GM21786 (cell line): ENCODE data around the gene MAPK1IP1L.
"Not testable (repeated sequence)": the region's sequence is repeated elsewhere in the genome, so short reads cannot be mapped to it uniquely, and the experiment has no call there.

Source experiments
- ATAC-seq: cut with Tn5 transposase; IDR thresholded peaks from one replicate; pipeline ENCODE4 v1.9.1; 2021; ENCODE audit not compliant: unreplicated experiment

MAPK1IP1L gene

GRCh38 chr14:55053500-55053899, 2.1 kb downstream of the MAPK1IP1L start:
- no peak for ATAC-seq

DNA sequence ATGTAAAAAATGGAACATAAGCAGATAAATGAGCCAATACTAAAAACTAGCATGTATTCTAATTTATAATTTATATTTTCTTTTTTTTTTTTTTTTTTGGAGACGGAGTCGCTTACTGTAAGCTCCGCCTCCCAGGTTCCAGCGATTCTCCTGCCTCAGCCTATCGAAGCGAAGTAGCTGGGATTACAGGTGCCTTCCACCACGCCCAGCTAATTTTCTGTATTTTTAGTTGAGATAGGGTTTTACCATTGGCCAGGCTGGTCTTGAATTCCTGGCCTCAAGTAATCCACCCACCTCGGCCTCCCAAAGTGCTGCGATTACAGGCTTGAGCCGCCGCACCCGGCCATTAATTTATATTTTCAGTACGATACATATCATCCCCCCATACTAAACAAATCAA, 2.7 kb downstream of the MAPK1IP1L start:
- no peak for ATAC-seq

- no peak for ATAC-seq
These were observed 6.5 kb downstream of the MAPK1IP1L start for GRCh38 chr14:55057919-55058318.

GRCh38 chr14:55059333-55059732, 7.9 kb downstream of the MAPK1IP1L start:
- no peak for ATAC-seq

DNA sequence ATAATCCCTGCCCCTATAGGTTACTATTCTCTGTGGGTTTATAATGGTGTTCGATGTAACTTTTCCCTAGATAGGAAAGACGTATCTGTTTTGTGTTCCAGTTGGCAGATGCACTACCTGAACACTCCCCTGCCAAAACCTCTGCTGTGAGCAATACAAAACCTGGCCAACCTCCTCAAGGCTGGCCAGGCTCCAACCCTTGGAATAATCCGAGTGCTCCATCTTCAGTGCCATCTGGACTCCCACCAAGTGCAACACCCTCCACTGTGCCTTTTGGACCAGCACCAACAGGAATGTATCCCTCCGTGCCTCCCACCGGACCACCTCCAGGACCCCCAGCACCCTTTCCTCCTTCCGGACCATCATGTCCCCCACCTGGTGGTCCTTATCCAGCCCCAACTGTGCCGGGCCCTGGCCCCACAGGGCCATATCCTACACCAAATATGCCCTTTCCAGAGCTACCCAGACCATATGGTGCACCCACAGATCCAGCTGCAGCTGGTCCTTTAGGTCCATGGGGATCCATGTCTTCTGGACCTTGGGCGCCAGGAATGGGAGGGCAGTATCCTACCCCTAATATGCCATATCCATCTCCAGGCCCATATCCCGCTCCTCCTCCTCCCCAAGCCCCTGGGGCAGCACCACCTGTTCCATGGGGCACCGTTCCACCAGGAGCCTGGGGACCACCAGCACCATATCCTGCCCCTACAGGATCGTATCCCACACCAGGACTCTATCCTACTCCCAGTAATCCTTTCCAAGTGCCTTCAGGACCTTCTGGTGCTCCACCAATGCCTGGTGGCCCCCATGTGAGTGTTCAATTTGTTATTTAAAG, 11.3 kb downstream of the MAPK1IP1L start:
- no peak for ATAC-seq

DNA sequence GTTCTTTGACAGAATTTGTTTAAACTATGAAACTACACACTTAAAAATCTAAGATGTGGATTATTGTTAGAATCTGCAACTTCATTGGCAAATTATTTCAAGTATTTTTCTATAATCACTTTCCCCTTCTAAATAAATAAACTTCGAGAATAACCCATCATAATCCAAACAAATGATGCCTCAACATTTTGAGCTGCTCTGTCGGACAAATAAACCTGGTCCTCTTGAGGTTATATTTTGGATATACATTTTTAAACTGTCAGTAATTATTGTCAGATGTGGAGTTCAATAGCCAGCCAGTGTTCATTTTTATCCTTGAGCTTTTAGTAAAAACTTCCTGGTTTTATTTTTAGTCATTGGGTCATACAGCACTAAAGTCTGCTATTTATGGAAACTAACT, 13.4 kb downstream of the MAPK1IP1L start:
- not testable (repeated sequence) for ATAC-seq

DNA sequence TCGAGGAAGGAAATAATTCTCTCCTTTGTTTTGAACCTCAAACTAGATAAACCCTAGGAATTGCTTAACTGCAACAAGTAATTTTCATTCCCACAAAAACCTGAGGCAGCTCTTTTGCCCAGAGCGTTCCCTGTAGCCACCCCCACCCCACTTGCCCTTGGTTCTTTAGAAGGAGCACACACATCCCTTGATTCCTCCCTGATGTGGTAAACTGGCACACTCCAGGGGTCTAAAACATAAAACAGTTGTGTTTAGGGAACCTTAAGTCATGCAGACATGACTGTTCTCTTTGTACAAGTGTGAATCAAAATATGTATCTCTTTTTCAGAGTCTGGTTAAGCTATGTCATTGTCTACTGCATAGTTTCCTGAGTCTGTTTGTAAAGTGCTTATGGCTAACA, 14.0 kb downstream of the MAPK1IP1L start:
- no peak for ATAC-seq

GRCh38 chr14:55066223-55066622, 14.8 kb downstream of the MAPK1IP1L start:
- ATAC-seq = no peak

DNA sequence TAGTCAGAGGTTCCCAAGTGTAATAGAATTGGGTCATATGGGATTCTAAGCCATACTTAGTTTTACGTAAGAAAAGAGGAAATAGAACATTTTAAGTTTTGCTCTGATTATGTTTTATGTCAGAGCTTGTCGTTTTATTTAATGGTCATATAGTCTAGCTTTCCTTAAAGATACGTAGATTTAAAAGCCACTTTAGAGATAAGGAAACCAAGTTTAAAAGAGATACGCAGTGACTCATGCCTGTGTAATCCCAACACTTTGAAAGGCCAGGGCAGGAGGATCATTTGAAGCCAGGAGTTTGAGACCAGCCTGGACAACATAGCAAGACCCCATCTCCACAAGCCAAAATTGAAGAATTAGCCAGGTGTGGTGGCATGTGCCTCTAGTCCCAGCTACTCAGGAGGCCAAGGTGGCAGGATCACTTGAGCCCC, 19.5 kb downstream of the MAPK1IP1L start:
- no peak for ATAC-seq

DNA sequence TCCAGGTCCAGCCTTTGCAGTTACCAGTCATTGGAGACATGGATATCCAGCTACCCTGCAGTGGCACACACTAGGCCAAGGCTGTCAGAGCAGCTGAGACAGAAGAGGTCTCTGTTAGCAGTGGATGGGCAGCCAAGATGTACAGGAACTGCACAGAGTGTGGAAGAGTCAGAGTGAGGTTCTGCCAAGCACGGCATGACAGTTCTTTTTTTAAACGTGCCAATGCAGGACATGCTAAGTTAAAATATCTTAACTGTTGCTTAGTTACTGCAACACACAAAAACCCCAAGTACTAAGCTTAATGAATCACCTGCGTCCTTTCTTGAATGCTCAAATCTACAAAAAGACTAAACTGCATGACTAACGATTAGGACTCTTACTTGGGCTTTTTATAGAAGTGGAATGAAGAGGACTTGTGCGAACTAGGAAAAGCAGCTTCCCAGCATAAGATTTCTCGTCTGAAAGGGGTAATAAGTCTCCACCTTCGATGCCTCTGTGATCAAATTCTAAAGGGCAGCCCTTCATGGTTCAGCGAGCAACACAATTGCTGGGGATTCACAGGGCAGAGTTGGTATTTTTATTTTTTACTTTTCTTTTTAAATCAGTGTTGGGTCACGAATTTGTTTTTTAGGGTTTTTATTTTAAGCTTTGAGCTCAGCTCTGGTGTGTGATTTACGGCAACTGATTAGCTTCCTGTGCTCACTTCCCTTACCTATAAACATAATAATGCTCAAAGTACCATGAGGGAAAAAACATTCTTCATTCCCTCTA, 20.6 kb downstream of the MAPK1IP1L start:
- ATAC-seq = peak; percentile 52

DNA sequence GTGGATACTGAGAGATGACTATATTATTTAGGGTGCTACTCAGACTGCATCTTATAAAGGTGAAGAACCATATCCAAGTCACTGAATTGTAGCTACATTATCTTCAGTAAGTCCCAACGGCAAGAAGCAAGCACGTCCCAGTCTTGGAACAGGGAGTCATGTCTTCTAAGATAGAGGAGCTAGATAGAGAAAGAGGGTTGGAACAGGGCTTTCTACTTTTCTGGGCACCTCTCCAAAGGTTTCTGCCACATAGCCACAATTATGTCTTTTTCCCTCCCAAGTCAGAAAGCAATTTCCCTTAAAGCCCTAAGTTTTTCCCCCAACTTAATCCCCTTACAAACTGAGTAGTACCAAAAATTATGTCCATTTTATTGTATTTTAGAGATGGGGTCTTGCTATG, 22.4 kb downstream of the MAPK1IP1L start:
- ATAC-seq = no peak

- ATAC-seq = peak; percentile 43
These were observed 23.2 kb downstream of the MAPK1IP1L start for GRCh38 chr14:55074662-55075061.

DNA sequence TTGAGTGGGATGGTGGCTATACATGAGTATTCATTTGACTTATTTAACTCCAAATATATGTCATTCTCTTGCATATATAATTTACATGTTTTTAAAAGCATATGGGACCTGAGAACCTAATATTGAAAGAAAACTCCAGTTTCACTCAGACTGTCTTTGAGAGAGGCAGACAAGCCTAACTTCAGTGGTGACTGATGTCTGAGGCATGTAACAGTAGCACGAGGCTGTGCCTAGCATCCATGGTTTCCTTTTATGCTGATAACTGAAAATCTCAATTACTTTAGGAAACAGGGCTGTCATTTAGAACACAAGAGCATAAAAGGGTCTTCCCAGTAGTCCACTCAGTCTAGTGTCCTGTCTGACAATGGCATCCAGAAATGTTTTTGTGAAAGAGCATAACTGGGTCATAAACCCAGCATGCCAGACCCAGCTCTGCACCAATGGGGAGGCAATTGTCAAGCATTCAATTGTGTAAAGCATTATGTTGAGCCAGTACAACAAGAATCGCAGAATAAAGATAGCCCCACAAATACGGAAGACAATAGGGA, 24.3 kb downstream of the MAPK1IP1L start:
- ATAC-seq = no peak

DNA sequence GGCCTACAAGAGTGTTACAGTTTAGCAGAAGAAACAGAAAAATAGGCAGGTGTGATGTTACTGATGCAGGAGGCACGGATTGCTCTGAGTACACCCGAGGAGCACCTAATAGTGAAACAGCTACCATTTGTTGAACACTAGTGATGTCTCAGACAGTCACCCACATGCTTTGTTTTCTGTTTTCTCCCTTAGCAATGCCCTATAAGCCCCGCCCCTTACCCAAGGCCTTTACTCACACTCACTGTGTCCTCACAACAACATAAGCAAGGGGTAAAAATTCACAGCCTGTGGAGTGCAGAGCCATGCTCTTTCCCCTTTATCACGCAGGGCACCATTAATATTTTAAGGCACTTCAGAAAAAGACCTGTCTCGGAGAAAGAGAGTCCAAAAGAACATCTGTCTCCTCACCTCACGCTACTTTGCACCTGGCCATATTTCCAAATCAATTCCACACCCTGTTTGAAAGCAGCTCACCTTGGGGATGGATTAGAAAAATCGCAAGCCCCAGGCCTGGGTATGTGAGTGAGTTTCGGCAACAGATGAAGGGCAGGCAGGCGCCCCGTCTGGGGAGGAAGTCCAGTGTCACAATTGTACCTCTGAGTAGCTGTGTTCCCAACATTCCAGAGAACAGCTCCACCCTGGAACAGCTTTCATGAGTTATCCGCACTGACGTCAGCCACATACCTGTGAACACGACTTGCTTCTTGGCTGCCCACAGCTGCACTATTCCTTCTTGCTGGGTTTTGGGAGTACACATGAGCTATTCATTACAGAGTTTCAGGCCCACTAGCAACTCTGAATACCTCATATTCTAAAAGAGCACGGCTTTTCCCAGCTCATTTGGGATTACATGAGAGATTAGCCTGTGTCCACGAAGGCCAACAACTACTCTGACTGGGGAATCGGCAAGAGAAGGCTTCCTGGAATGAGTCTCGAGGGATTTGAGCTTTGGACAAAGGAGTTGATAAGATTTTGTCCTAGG, 26.0 kb downstream of the MAPK1IP1L start:
- ATAC-seq = no peak

DNA sequence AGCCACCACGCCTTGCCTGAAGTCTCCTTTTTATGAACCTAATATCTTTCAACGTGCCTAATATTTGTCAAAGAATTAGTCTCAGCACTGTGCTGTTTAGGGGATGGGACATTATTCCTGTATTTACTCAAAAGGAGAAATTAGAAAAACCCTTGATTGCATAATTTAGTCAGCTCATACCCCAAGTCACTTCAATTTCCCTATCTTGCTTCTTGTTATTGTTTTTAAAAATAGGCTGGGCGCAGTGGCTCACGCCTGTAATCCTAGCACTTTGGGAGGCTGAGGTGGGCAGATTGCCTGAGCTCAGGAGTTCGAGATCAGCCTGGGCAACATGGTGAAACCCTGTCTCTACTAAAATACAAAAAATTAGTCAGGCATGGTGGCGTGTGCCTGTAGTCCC, 28.5 kb downstream of the MAPK1IP1L start:
- not testable (repeated sequence) for ATAC-seq

- ATAC-seq = no peak
These were observed 33.1 kb downstream of the MAPK1IP1L start for GRCh38 chr14:55084401-55085059.

- ATAC-seq = no peak
These were observed 33.7 kb downstream of the MAPK1IP1L start for GRCh38 chr14:55085060-55085660.

DNA sequence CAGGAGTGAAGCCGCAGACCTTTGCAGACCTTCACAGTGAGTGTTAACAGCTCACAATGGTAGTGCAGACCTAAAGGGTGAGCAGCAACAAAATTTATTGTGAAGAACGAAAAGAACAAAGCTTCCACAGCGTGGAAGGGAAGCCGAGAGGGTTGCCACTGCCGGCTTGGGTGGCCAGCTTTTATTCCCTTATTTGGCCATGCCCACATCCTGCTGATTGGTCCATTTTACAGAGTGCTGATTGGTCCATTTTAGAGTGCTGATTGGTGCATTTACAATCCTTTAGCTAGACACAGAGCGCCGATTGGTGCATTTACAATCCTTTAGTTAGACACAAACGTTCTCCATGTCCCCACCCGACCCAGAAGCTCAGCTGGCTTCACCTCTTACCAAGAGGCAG, 35.5 kb downstream of the MAPK1IP1L start:
- no peak for ATAC-seq

GRCh38 chr14:55088356-55088755, 36.9 kb downstream of the MAPK1IP1L start:
- ATAC-seq = no peak

DNA sequence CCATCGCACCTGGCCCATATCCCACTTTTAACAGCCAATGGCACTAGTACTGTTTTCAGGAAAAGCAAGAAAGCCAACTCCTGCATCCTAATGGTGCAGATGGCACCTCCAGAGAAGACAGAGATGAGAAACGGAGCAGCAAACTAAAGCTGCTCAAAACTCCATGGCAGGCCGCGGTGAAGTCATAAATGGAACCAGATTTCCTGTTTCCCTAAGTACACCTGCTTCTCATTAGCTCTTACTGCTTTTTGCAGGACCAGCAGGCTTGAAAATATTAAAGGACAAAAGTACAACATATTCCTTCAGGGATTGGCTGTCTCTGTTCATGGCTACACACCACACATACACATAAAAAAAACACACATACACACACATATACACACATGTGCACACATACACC, 40.9 kb downstream of the MAPK1IP1L start:
- ATAC-seq = no peak
